SW480 (cell line): ENCODE data around the gene PRKN.

Experiments used
- DNase-seq: peaks from one replicate; pipeline ENCODE4 v3.0.0-alpha.2; 2016; ENCODE audit warnings: low spot score

The PRKN gene

DNA sequence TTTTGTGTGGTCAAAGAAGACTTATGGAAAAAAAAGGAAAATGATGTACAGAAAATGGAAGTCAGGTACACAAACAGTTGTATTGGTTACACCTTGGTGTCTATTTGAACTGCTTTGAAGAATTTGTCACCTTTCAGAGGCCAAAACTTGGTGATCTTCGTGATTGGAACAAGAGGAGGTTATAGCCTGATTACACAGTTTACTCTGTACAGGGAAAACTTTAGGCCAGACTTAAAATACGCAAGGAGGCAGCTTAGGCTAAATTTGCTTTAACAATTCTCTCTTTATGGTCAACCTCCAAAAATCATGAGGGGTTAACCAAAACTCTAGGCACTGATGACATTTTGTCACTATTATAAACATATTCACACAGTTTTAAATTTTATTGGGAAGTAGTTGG, 353.7 kb downstream of the PRKN start:
- no peak for DNase-seq

DNA sequence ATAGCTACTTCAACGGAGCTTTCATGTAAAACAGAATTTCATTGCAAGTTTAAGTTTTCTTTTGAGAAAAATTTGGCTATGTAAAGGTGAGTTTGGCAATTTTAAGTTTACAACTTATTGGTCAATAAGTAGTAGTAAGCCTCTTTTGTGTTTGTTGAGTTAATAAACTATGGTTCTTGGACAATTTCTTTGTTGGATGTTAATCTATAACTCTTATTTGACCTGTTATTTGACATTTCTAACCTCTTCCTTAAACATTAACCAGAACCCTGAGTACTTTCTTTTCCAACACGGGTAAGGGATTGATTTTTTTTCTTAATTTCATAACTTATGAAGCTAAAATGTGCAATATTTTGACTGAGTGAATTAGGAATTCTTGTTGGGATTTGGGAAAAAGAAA, 354.4 kb downstream of the PRKN start:
- no peak for DNase-seq

DNA sequence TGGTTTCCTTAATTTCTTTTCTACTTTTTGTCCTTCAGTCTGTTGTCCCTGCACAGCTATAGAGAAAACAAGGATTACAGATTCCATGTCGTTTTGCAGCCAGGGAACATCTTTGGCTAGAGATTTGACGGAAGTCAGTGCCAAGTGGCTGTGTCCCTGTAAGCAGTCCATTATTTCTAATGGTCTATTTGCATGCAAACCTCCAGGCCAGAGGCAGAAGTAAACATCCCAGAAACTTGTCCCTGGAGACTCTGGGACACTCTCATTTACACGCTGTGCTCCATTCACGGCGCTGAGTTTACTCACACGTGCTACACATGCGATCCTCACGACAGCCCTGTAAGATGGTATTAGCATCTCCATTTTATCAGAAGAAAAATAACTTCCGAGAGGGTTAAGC, 355.5 kb downstream of the PRKN start:
- no peak for DNase-seq

DNA sequence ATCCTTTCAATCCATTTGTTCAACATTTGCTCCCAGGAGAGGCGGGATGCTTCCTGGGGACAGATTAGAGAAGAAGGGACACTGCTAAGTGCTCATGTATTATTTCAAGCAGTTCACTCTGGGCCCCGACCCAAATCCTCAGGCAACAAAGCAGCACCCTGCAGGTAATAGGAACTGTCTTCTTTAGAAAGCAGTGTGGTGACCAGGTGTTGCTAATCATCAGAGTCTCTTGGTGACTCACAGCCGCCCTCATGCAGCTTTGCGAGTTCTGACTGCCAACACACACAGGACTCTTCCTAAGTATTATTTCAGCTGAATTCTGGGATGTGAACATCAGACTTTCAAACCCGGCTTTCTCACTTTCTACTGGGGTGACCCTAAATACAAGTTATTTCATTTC, 356.4 kb downstream of the PRKN start:
- DNase-seq = no peak

DNA sequence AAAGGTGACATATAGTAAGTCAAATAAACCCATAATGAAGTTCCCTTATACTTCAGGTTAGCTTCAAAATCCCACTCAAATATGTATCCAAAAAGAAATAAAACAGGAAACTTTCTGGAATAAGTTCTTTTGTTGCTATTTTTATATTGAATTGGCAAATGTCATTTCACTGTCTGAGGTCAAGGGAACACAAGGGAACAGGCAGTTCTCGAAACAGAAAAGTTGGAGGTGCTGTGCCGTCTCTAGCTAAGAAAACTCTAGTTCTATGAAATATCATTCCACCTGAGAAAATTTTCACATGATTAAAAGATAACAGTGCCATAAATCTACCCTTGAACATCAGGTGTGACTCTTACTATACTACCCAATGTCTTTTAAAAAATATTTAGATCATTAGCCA, 358.5 kb downstream of the PRKN start:
- no peak for DNase-seq

DNA sequence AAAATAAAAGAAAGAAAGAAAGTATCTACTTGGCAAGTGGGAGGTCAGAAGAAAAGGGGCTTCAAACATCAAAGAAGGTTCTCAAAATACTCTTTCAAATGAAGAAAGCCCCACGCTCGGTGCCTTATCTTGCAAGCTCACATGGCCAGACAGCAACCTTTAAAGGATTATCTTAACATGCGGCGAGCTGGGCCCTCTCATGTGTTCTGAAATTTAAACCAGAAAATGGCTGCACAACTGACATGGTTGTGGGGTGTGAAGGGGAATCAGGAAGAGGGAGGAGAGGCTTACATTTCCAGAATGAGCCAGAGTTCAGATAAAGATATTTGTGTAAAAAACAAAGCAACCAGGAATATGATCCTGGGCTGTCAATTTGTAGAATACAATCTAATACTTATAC, 363.1 kb downstream of the PRKN start:
- no peak for DNase-seq

DNA sequence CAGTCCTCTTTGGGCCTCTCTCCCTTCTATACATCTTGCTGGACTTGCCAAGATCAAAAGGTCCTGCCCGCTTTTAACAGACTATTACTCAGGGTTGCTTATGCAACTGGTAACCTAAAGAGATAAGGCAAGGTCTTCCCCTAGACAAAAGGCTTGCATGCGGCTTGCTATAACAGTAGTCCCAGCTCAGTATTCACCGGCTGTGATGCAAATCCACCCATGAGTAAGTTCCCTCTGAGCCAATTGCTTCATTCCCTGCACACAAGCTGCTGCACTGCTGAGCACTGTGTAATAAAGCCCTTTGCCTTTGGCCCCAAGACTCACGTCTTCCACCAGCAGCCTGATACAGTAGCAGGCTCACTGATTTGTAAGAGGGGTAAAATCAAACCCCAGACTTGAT, 363.8 kb downstream of the PRKN start:
- DNase-seq = no peak

- DNase-seq = no peak
Observed at GRCh38 chr6:162360901-162361567, 366.5 kb downstream of the PRKN start.

DNA sequence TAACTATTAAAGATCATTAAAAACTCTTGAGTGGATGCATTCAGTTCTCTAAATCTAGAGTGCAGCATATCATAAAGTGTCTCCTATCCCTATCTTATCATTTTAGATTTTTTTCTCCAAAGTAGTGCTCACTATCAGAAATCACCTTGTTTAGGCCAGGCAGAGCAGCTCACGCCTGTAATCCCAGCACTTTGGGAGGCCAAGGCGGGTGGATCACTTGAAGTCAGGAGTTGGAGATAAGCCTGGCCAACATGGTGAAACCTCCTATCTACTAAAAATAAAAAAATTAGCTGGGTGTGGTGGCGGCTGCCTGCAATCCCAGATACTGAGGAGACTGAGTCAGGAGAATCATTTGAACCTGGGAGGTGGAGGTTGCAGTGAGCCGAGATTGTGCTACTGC, 368.9 kb downstream of the PRKN start:
- DNase-seq = no peak

DNA sequence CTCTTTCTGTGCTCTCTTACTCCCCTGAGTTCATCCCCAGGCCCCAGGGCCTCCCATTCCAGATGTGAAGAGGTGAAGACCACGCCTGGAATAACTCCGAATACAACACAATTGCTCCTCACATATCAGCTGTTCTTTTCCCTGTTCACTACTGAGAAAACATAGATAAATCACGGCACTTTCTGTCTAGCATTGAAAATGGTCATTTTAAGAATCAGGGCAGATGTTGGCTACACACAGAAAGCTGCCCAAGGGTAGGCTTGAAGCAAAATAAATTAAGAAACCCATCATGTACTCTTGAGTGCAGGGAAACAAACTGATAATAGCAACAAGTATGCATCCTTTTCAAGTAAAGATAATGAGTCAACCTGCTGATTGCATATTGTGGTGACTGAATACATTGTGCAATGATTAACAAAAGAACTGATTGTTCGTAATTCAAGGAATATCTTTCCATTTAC, 382.5 kb downstream of the PRKN start:
- DNase-seq = no peak

- no peak for DNase-seq
Observed at GRCh38 chr6:162344646-162345010, 382.9 kb downstream of the PRKN start.

GRCh38 chr6:162343936-162344645, 383.5 kb downstream of the PRKN start:
- no peak for DNase-seq

GRCh38 chr6:162343198-162343935, 384.2 kb downstream of the PRKN start:
- DNase-seq = no peak

GRCh38 chr6:162337412-162337811, 390.2 kb downstream of the PRKN start:
- DNase-seq = no peak

DNA sequence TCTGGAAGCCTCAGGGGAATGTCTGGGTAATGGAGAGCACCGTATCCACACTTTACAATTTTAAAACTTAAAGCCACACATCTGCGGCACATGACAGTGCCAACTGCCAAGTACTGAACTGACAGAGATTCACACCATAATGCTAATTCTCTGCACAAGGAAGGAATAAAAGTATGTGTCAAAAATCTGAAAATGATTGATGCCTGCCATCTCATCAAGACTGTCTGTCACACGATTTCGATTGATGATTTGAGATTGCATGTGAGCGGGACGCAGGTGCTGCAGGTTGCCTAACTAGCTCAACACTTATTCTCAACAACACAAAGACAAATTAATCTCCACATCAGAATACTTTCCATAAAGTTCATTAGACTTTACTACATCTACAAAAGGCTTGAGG, 391.2 kb downstream of the PRKN start:
- DNase-seq = no peak

DNA sequence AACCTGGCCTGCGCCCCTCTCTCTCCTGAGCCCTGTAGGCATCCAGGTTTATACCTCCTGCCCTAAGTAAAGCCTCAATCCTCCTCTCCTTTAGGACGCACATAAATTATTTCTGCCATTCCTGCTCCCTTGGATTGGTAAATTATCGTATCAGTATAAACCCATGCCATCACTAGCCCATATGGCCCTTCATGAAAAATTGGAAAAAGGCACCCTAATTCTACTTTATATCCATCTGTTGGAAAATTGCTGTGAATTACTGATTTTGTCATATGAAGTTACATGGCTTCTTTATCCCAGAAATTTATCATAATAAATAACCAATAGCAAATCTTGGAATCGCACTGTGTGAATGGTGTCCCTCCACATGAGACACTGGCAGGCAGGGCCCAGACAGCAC, 395.2 kb downstream of the PRKN start:
- DNase-seq = no peak

- DNase-seq = no peak
Observed at GRCh38 chr6:162331911-162332310, 395.7 kb downstream of the PRKN start.

DNA sequence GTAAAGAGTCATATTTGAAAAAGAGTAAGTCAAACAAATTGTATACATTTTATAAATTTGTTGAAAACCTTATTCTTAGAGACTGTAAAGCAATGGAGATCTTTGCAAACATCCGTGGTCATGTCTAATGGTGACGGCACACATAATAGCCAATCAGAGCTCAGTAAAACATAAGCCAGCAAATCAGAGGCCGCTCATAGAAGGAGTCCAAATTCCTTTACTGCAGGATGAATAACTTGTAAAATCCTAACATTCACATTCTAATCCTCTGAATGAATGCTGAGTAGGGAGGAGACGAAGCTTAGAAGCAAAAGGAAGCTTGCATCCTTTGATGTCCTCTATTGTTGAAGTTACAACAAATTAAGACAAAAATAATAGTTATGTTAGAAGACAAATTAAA, 401.7 kb downstream of the PRKN start:
- no peak for DNase-seq

- no peak for DNase-seq
Observed at GRCh38 chr6:162325051-162325450, 402.5 kb downstream of the PRKN start.

DNA sequence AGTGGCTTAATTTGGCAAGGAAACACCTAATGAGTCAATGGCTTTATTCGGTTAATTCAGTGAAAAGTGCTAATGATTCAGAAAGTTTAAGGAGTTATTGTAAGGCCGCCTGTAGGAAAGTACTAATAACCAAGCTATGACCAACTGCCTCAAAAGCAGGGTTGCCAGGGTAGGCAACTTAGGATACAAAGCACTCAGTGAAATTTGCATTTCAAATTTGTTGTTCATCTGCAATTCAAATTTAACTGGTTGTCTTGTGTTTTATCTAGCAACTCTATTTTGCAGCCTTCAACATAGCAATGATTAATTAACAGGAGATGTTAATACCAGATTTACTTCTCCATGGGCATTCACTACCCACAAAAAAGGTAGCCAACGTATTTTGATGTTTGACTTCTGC, 412.3 kb downstream of the PRKN start:
- no peak for DNase-seq

- DNase-seq = no peak
Observed at GRCh38 chr6:162313922-162314660, 413.5 kb downstream of the PRKN start.

GRCh38 chr6:162307865-162308264, 419.7 kb downstream of the PRKN start:
- DNase-seq = no peak

- DNase-seq = no peak
Observed at GRCh38 chr6:162306616-162307015, 420.9 kb downstream of the PRKN start.
